ENCODE measurements around the gene THAP7. TPM values are rescaled to one million over a fixed set of nuclear protein-coding genes. Genes with fewer than 3 reads are reported as not detected.

THAP7 gene
- total RNA-seq, 1 donor = 22.9 TPM

DNA sequence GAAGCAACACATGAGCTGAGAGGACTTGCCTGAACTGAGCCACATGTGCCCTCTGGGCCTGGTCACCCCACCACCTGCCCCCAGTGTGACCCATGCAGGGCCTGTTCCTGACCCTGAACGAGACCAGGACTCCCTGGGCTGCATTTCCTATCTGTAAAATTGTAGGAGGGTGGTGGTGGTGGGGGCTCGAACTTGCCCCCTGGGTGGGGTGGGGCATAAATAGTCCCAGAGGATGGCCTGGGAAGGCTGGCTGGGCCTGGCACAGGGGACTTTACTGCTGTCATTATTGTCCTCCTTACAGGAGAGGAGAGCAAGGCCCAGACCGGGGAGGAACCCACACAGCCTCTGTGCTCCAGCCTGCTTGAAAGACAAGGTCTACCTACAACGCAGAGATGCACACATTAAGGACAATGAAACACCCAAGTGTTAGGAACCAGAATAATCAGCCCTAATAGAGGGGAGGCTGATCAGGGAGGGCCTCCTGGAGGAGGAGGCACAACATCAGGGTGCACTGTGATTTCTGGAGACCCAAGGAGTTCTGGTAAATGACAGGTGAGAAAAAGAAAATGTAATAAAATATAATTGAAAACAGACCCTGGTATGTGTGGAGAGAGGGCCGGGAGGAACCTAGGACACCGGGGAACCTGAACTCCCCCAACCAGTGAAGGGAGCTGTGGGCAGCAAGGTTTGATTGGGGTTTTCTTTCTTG is 37.7 kb downstream of the THAP7 start:
- TF ChIP-seq, protein P1, sequence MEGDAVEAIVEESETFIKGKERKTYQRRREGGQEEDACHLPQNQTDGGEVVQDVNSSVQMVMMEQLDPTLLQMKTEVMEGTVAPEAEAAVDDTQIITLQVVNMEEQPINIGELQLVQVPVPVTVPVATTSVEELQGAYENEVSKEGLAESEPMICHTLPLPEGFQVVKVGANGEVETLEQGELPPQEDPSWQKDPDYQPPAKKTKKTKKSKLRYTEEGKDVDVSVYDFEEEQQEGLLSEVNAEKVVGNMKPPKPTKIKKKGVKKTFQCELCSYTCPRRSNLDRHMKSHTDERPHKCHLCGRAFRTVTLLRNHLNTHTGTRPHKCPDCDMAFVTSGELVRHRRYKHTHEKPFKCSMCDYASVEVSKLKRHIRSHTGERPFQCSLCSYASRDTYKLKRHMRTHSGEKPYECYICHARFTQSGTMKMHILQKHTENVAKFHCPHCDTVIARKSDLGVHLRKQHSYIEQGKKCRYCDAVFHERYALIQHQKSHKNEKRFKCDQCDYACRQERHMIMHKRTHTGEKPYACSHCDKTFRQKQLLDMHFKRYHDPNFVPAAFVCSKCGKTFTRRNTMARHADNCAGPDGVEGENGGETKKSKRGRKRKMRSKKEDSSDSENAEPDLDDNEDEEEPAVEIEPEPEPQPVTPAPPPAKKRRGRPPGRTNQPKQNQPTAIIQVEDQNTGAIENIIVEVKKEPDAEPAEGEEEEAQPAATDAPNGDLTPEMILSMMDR (IDR thresholded peaks at IDR 0.05; ENCODE audit: insufficient read depth, low read depth, low read length) = no peak
- H3K4me3 ChIP-seq (ENCODE audit: low read depth, low read length) = peak overlapping the region; percentile 39
- no peak for DNase-seq (ENCODE audit: low read depth)

DNA sequence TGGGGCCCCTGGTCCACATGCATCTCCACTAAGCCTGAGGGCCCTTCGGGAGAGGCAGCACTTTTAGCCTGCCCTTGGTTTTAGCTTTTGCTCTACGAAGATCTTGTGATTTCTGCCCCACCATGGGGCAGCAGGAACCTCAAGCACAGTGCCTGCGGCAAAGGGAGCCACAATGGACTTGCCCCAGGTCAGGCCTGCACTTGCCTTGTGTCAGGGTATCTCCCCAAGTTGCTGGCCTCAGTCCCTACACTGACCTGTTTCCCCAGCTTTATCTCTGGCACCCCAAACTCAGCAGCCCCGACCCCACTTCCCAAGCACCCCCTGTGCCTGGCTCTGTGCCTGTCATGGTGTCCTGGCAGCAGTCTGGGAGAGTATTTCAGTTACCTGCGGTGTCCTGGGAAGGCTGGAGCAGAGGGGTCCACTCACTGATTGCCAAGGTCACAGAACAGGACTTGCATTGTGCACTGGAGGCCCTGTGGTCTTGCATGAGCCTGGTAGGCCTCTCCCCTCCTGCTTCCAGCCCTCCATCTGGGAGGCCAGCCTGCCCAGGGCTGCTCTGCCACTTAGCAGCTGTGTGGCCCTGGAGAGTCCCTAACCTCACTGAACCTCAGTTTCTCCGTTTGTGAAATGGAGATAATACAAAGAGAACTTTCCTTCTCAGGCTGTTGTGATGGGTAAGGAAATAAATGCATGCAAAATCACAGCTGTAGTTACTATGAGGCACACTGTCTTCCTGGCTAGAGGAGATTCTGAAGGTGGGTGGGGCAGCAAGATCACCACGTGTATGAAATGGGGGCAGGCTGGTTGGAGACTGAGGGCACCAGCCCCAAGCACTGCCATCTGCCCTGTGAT is 38.5 kb downstream of the THAP7 start:
- H3K4me3 ChIP-seq (ENCODE audit: low read depth, low read length) = no peak overlapping the region
- no peak for DNase-seq (ENCODE audit: low read depth)
- TF ChIP-seq, protein P1 (IDR thresholded peaks at IDR 0.05; ENCODE audit: insufficient read depth, low read depth, low read length) = no peak

DNA sequence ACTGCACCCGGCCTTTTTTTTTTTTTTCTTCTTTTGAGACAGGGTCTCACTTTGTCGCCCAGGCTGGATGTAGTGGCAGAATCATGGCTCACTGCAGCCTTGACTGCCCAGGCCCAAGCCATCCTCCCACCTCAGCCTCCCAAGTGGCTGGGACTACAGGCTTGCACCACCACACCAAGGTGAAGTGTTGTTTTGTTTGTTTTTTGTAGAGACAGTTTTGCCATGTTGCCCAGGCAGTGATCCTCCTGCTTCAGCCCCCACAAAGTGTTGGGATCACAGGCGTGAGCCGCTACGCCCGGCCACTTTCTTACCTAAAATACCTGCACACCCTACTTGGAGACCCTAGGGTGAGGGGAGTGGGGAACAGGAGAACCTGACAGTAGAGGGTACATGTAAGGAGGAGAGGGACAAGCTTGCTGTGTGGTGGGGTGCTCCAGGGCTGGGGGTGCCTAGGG is 39.4 kb downstream of the THAP7 start:
- DNase-seq (ENCODE audit: low read depth) = no peak
- H3K4me3 ChIP-seq (ENCODE audit: low read depth, low read length) = no peak overlapping the region
- TF ChIP-seq, protein P1 (IDR thresholded peaks at IDR 0.05; ENCODE audit: insufficient read depth, low read depth, low read length) = no peak

DNA sequence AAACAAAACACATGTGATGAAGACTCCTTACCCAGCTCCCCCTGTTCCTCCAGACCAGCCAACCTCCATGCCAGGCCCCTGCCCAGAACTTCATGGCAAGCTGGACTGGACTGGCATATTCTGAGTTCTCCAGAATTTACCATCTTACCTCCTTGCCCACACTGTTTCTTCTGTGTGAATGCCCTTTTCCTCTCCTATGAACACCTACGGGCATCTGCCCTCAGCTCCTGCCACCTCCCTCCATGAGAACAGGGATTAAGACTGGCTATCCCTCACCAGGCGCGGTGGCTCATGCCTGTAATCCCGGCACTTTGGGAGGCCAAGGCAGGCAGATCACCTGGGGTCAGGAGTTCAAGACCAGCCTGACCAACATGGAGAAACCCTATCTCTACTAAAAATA is 41.3 kb downstream of the THAP7 start:
- H3K4me3 ChIP-seq (ENCODE audit: low read depth, low read length) = no peak overlapping the region
- DNase-seq (ENCODE audit: low read depth) = no peak
- TF ChIP-seq, protein P1 (IDR thresholded peaks at IDR 0.05; ENCODE audit: insufficient read depth, low read depth, low read length) = no peak

DNA sequence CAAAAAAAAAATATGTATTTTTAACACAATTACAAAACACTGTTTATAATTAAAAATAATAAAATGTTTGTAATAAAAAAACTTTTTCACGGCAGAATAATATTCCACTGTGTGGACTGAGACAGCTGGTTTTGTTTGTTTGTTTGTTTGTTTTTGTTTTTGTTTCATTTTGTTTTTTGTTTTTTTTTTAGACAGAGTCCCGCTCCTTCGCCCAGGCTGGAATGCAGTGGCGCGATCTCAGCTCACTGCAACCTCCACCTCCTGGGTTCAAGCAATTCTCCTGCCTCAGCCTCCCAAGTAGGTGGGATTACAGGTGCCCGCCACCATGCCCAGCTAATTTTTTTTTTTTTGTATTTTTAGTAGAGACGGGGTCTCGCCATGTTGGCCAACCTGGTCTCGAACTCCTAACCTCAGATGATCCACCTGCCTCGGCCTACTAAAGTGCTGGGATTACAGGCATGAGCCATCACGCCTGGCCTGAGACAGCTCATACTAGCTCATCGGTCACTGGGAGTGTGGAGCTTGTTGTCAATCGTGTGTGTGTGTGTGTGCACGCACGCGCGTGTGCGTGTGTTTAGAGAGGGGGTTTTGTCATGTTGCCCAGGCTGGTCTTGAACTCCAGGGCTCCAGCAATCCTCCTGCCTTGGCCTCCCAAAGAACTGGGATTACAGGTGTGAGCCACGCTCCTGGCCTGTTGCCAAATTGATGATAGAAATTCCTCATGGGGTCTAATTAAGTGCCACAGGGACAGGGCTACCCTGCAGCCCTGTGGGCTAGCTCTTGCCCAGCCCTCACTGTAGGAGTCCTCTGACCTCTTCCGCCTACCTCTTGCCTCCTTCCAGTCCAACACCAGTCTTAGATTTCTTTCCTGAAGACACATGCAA is 42.1 kb downstream of the THAP7 start:
- TF ChIP-seq, protein P1 (IDR thresholded peaks at IDR 0.05; ENCODE audit: insufficient read depth, low read depth, low read length) = no peak
- no peak overlapping the region for H3K4me3 ChIP-seq (ENCODE audit: low read depth, low read length)
- DNase-seq (ENCODE audit: low read depth) = no peak

DNA sequence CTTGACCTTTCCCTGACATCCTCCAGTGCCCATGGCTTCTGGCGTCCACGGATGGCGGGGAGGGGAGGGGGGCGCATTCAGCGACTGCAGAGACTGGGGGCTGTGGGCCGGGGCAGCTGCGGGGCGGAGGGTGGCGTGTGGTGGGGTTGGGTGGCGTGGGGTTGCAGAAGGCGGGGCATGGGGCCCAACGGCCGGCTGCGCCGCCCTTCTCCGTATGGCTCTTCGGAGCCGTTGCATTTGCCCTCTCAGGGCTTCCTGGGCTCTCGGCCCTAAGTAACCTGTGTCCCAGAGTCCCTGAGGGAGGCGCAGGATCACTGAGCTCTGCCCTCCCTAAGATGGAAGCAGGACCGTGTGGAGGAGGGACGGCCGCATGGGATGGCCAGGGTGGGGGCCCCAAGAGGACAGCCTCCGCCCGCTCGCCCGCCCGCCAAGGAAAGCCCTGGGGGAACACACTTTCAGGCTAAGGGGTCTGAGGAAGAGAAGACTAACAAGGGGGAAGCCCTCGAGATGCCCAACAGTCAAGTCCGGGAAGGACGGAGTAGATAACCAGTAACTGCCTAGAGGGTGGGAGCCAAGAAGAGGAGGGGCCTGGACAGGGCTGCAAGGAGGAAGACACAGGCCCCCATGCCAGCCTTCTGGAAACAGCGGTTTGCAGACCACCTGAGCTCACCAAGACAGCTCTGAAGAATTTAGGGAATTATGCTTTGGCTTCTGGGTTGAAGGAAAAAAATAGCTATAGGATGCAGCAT is 44.1 kb downstream of the THAP7 start:
- peak overlapping the region; percentile 76 for H3K4me3 ChIP-seq (ENCODE audit: low read depth, low read length)
- DNase-seq (ENCODE audit: low read depth) = peak; percentile 35
- TF ChIP-seq, protein P1 (IDR thresholded peaks at IDR 0.05; ENCODE audit: insufficient read depth, low read depth, low read length) = no peak
